HG03064 (cell line): ENCODE results near the gene CD70.
"Not testable (repeated sequence)": the region's sequence is repeated elsewhere in the genome, so short reads cannot be mapped to it uniquely, and the experiment has no call there.

Source experiments
- ATAC-seq: cut with Tn5 transposase; IDR thresholded peaks from one replicate; pipeline ENCODE4 v1.9.1; 2021; ENCODE audit warnings: low read depth; ENCODE audit not compliant: unreplicated experiment

Gene CD70

DNA sequence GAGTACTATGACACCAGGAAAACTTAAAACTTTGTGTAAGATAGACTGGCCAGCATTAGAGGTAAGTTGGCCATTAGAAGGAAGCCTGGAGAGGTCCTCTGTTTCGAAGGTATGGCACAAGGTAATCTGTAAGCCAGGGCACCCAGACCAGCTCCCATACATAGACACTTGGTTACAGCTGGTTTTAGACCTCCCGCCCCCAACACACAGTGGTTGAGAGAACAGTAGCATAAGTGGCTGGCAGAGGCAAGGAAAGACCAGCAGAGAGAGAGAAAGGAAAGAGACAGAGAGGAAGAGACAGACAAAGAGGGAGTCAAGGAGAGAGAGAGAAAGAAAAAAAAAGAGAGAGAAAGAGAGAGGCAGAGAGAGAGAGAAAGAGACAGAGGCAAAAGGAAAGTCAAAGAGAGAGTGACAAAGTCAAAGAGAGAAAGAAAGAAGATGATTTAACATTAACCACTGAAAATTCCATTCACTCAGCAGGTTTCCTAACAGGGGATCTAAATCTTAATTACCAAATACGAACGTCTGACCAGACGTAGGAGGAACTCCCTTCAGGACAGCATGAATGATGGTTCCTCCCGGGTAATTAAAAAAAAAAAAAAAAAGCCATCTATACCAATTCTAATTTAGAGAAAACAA lies 7.4 kb upstream of the CD70 start:
- ATAC-seq: not testable (repeated sequence)

DNA sequence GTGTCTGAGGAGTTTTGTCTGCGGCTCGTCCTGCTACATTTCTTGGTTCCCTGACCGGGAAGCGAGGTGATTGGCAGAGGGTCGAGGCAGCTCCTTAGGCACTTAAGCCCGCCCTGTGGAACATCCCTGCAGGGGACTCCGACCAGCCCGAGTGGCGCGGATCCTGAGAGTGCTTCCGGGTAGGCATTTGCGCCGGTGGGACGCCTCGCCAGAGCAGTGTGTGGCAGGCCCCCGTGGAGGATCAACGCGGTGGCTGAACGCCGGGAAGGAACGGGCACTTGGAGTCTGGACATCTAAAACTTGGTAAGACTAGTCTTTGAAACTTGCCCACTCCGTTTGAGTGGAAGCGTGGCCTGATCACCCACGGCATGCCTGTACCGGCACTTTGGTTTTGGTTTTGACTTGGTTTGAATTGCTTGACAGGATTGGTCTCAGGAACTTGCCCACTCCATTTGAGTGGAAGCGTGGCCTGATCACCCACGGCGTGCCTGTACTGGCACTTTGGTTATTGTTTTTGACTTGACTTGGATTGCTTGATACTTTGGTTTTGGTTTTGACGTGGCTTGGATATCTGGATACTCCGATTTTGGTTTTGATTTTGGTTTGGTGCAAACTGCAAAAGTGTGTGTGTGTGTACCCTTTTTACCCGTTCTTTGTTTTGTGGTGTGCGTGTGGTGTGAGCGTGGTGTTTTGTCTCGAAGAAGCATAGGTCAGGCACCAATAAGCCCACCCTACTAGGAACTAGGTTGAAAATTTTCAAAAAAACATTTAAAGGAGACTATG lies 6.7 kb upstream of the CD70 start:
- not testable (repeated sequence) for ATAC-seq

DNA sequence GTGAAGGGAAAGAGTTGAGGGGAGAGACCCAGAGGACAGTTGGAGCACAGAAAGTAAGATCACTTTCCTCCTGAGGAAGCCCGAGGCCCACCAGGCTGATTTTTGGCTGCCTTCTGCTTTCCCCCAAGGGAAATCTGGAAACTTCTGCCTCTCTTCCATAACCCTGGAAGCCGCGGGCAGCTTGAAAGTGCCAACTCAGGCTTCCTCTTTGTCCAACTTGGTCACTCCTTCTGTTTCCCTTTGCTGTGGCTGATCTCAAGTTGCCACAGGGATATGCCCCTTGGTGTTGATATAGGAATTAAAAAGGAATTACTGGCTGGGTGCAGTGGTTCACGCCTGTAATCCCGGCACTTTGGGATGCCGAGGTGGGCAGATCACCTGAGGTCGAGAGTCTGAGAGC lies 5.7 kb upstream of the CD70 start:
- no peak for ATAC-seq

DNA sequence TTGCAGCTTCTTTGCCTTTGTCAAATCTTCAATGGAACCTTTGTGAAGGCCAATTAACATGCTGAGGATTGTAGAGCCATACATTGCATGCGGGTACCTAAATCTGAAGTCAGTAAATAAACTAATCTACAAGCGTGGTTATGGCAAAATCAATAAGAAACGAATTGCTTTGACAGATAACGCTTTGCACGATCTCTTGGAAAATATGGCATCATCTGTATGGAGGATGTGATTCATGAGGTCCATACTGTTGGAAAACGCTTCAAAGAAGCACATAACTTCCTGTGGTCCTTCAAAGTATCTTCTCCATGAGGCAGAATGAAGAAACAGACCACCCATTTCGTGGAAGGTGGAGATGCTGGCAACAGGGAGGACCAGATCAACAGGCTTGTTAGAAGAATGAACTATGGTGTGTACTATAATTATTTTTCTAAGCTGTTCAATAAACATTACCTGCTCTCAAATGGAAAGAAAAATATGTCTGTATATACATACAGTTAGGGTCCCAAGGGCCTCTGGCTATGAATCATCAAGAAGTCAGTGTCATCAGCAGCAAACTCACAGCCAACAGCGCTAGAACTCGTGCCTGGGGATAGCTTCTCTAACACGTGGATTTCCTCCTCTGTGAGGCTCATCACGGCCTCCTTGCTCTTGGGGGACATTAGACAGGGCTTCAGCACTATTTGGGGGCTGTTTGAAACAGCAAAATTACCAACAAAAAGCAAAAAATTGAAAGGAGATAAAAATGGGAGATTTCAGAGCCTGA lies 2.9 kb upstream of the CD70 start:
- no peak for ATAC-seq

DNA sequence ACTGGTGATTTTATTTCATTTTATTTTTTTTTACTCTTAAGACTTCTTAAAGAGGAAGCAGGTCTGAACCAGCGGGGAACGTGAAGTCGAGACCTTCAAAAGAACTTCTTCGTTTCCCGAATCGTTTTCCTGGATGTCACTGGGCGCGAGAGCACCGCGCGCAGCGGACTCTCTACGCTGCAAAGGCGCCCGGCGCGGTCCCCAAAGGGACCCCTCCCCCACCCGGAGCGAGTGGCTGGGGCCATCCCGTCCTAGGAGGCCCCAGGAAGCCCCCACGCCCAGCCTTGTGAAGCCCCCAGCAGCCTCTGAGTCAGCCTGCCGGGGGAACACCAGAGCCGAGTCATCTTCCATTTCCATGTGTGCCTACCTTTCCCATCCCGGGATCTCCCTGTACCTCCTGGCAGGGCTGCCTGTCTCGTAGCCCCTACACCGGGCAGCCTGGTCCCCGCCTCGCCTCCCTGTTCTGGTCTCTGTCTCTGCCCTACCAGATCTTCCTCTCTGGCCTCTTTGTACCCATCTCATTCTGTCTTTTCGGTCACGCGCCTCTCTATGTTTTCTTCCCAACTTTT lies 608 bp downstream of the CD70 start:
- no peak for ATAC-seq

DNA sequence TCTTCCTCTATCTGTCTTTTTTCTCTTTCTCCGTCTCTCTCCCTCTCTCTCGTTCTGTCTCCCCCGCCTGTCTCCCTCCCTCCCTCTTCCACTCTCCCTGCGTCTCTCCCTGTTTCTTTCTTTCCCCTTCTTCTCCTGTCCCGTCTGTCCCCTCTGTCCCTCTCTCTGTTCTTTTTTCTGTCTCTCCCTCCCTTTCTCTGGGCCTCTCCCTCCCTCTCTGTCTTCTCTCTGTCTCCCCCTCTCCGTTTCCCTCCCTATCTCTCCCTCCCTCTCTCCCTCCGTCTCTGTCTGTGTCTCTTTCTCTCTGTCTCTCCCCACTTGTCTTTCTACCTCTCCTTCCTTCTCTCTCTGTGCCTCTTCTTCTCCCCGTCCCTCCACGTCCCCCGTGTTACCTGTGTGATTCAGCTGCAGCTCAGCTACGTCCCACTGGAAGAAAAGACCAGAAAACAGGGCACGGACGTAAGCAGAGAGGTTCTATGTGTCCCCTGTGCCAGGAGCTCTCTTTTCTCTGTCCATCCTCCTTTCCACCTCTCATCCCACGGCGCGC lies 1.2 kb downstream of the CD70 start:
- ATAC-seq: no peak

DNA sequence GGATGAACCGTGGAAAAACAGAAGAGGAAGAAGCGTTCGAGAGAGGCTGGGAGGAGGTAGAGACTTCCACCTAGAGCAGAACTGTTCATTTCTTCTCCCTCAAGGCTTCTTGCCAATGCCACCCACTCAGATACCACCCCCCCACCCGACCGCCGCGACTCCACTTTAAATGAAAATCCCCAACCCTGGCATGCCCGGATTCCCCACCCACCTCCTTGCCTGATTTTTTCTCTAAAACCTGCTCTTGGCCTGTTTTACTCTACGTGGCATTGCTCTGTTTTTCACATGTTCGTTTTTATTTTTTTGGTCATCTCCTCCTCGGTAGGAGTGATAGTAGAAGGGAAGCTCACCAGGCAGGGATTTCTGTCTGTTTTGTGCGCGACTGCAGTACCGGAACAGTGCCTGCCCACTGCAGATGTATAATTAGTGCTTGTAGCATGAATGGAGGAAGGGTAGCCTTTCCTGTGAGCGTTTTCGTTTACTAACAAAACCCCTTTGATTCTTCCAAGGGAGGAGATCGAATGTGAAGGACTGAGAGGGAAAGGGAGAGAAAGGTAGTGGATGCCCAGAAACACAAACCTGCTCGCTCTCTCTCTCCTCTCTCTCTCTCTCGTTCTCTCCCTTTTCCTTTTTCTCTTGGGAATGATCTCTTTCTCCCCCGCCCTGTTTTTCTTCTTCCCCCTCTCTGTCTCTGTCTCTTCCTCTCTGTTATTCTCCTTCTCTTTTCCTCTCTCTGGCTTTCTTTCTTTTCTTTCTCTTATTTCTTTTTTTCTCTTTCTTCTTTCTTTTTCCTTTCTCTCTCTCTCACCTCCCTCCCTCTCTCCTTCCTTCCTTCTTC lies 2.2 kb downstream of the CD70 start:
- no peak for ATAC-seq

- no peak for ATAC-seq
Observed at GRCh38 chr19:6587998-6588507, 2.9 kb downstream of the CD70 start.

DNA sequence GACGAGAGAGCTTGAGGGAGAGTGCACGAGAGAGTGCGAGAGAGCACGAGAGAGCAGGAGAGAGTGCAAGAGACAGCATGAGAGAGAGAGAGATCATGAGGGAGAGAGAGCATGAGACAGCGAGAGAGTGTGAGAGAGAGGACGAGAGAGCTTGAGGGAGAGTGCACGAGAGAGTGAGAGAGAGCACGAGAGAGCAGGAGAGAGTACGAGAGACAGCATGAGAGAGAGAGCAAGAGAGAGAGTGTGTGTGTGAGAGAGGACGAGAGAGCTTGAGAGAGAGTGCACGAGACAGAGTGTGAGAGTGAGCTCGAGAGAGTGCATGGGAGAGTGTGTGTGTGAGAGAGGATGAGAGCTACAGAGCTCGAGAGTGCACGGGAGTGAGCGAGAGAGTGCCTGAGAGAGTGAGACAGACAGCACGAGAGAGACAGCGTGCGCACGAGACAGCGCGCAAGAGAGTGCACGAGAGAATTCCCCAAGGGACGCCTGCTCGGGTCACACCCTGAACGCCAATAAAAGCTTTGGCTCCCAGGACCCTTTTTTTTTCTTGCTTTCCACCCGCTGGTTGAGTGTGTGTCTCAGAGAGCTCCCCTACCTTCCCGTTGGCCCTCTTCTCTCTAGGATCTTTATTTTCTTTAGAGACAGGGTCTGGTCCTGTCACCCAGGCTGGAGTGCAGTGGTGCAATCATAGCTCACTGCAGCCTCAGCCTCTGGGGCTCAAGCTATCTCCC lies 3.7 kb downstream of the CD70 start:
- no peak for ATAC-seq

GRCh38 chr19:6586726-6587092 lies 4.2 kb downstream of the CD70 start:
- no peak for ATAC-seq

DNA sequence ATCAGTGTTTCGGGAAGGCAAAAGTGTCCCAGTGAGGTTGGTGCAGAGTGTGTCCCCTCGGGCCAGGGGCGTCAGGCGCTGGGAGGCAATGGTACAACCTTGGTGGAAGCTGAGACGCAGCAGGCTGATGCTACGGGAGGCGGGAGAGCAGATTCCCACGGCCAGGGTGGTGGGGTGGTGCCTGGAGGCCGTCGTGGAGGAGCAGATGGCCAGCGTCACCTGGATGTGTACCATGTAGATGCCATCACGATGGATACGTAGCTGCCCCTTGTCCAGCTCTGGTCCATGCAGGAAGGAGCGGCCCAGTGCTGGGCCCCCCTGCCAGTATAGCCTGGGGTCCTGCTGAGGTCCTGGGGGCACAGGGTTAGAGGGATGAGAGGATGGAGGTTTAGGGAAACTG lies 4.9 kb downstream of the CD70 start:
- ATAC-seq: no peak

- not testable (repeated sequence) for ATAC-seq
Observed at GRCh38 chr19:6582515-6583484, 8.2 kb downstream of the CD70 start.

DNA sequence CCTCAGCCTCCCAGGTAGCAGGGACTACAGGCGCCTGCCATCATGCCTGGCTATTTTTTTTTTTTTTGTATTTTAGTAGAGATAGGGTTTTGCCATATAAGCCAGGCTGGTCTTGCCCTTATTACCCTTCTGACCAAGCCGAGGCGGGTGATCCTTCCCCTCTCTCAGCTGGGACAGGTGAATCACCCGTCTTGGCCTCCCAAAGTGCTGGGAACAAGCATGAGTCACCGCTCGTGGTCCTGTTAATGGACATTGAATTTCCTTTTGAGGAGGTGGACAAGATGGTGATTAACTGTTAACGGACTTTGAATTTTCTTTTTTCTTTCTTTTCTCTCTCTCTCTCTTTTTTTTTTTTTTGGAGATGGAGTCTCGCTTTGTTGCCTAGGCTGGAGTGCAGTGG lies 10.6 kb downstream of the CD70 start:
- ATAC-seq: no peak

DNA sequence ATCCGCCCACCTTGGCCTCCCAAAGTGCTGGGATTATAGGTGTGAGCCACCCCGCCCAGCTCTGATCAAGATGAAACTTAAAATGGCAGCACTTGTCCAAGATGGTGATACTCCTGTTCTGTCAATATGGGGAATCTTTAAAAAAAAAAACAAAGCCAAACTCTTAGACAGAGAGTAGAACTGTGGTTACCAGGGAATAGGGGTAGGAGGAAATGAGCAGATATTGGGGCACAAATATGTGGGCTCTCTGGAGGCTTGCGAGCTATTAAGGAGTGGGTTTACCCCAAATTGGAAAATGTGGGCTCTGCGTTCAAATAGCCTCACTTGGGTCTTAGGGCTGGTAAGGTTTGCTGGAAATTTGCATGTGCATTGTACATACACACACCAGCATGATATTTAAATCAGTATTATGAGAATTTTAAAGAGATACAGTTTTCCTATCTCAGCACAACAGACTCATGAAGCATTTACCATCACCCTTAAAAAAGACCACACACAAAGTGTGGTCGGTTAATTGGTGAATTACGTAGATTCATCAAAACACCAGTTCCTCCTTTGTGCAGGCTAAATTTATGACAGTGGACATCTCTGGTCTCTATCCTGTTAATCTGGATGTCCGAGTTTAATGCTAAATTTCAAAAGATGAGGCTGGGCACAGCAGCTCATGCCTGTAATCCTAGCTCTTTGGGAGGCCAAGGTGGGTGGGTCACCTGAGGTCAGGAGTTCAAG lies 11.3 kb downstream of the CD70 start:
- no peak for ATAC-seq

DNA sequence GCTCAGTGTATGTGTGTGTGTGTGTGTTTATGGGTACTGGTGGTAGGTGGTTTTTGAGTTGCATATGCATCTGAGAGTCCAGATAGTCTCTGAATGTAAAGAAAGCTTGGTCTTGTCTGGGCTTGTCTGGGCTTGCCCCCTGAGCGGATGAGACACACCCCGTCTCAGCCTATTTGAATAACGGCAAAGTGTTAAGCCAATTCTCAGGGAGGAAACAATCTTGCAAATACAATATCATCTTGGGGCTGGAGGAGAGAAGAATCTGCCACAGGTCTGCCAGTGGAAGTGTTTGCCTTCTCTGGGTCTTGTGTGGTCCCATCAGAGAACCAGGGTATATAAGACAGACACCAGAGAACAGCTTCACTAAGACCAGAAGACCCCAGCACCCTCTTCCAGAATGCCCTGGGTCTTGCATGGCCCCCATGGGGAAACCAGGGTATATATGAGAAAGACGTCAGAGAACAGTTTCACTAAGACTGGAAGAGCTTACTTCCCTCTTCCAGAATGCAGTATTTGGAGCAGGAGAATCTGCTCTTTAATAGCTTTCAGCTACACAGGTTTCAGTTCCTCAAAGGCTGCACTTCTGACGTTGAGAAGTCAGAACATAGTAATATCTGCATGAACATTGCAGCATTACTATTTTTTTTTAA lies 13.3 kb downstream of the CD70 start:
- ATAC-seq: peak; percentile 61

DNA sequence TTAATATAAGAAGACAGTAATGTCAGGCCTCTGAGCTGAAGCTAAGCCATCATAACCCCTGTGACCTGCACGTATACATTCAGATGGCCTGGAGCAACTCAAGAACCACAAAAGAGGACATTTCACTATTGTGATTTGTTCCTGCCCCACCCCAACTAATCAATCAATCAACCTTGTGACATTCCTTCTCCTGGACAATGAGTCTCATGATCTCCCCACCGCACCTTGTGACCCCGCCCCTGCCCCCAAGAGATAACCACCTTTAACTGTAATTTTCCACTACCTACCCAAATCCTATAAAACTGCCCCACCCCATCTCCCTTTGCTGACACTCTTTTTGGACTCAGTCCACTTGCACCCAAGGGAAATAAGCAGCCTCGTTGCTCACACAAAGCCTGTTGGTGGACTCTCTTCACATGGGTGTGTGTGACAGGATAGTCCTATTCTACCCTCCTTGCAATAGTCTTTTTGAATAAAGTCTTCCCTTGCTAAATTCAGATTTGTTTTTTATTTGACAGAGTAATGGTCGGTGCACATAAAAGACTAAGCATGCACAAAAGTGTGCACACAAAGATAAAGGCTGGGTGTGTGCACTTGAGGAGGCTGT lies 14.0 kb downstream of the CD70 start:
- ATAC-seq: no peak

GRCh38 chr19:6573350-6573749 lies 17.6 kb downstream of the CD70 start:
- ATAC-seq: no peak
